Astrocyte of the cerebellum (primary cell): Measurements from ENCODE around the gene FREM1.

Experiments used
- DNase-seq: peaks from one replicate; pipeline ENCODE4 v3.0.0-alpha.2; 2011; ENCODE audit warnings: low read depth
- H3K4me3 ChIP-seq: 2 replicates; pipeline ENCODE4 v1.5.1; 2011; ENCODE audit warnings: mild to moderate bottlenecking, low read depth, low read length, moderate library complexity
- CTCF ChIP-seq: IDR thresholded peaks from 2 replicates; pipeline ENCODE4 v1.5.1; 2012; ENCODE audit warnings: low read length, low read depth, moderate library complexity, mild to moderate bottlenecking; ENCODE audit errors: missing control alignments
- in situ Hi-C: cut with HindIII; loops from 2 replicates; pipeline ENCODE4 v1.10.0; 2017; ENCODE audit warnings: low sequenced_read_pairs

Gene FREM1

GRCh38 chr9:14768405-14769229 is 141.6 kb downstream of the FREM1 start:
- DNase-seq: peak; percentile 59
- no peak overlapping the region for H3K4me3 ChIP-seq
- in situ Hi-C loops: no loop called here
- peak; percentile 67 for TF ChIP-seq CTCF

GRCh38 chr9:14766299-14766698 is 143.9 kb downstream of the FREM1 start:
- no peak overlapping the region for H3K4me3 ChIP-seq
- TF ChIP-seq CTCF: no peak
- DNase-seq: no peak
- in situ Hi-C loops: no loop called here

GRCh38 chr9:14761584-14761983 is 148.6 kb downstream of the FREM1 start:
- H3K4me3 ChIP-seq: no peak overlapping the region
- in situ Hi-C loops: no loop called here
- TF ChIP-seq CTCF: no peak
- no peak for DNase-seq

- H3K4me3 ChIP-seq: no peak overlapping the region
- no peak for DNase-seq
- in situ Hi-C loops: no loop called here
- TF ChIP-seq CTCF: no peak
Observed at GRCh38 chr9:14760060-14760459, 150.2 kb downstream of the FREM1 start.

- H3K4me3 ChIP-seq: no peak overlapping the region
- in situ Hi-C loops: no loop called here
- no peak for TF ChIP-seq CTCF
- no peak for DNase-seq
Observed at GRCh38 chr9:14756291-14756690, 153.9 kb downstream of the FREM1 start.

GRCh38 chr9:14752871-14753270 is 157.4 kb downstream of the FREM1 start:
- in situ Hi-C loops: no loop called here
- no peak overlapping the region for H3K4me3 ChIP-seq
- no peak for TF ChIP-seq CTCF
- DNase-seq: no peak
